ENCODE data around the gene TRMU. TPM values are rescaled to one million over a fixed set of nuclear protein-coding genes. Genes with fewer than 3 reads are reported as not detected.

The TRMU gene
- total and polyA plus RNA-seq, 4 experiments from 2014 or later, result 14.5 to 93.0 (median 48.6) TPM

GRCh38 chr22:46294784-46295183, 40.7 kb upstream of the TRMU start:
- Histone ChIP-seq H3K9me3 (ENCODE audit: control insufficient read depth in 1 of 2, low read length in 2 of 2) (no peaks in the 10 kb centered on the region), H3K27me3 (ENCODE audit: insufficient read depth, low read length) (no peaks in the 10 kb centered on the region), H3K27ac (ENCODE audit: low read depth, low read length) (no peak overlapping the region), H3K36me3 (ENCODE audit: insufficient read depth, low read length) (no peaks in the 10 kb centered on the region), H3K4me3 (ENCODE audit: low read length in 2 of 2) (no peak overlapping the region), H3K4me1 (ENCODE audit: insufficient read depth, low read length) (peaks cover 19% of the 10 kb centered on the region)
- peak overlapping the region in 5 of 8 donors; percentile 37 to 90 (median 60) for H3K4me3 Mint-ChIP-seq
- no peak for DNase-seq
- ChIA-PET POLR2A (ENCODE audit: partially characterized antibody) (interaction anchor here (2.4 to 2.9 kb wide), 2 partner anchors 27 to 259 kb away, joined by 14 to 18 read pairs; partner anchors contain the start of gene TTC38), CTCF (ENCODE audit: partially characterized antibody) (interaction anchor here (0.7 to 2.0 kb wide), 3 partner anchors 18 to 173 kb away, joined by 3 to 22 read pairs (median 4); no protein-coding TSS in a partner anchor)
- peaks cover 6 to 10% of the 10 kb centered on the region in 2 donors for H3K36me3 Mint-ChIP-seq
- peak overlapping the region in 6 of 7 donors; percentile 55 to 87 (median 83) for H3K27ac Mint-ChIP-seq
- H3K9me3 Mint-ChIP-seq, result peaks cover 0 to 2% (median 0%) of the 10 kb centered on the region in 8 donors
- H3K27me3 Mint-ChIP-seq, result no peaks in the 10 kb centered on the region
- H3K4me1 Mint-ChIP-seq, result peaks cover 14 to 26% (median 19%) of the 10 kb centered on the region in 4 donors
- intact Hi-C loops (cut with micrococcal nuclease), result loop anchor here (5.0 kb wide), 1 partner anchor 282 kb away; no protein-coding TSS in a partner anchor

GRCh38 chr22:46295277-46295971, 40.1 kb upstream of the TRMU start:
- H3K4me1 Mint-ChIP-seq, result peaks cover 14 to 26% (median 19%) of the 10 kb centered on the region in 4 donors
- H3K9me3 Mint-ChIP-seq, result peaks cover 0 to 2% (median 0%) of the 10 kb centered on the region in 8 donors
- H3K27me3 ChIP-seq (ENCODE audit: insufficient read depth, low read length), result no peaks in the 10 kb centered on the region
- peaks cover 6 to 10% of the 10 kb centered on the region in 2 donors for H3K36me3 Mint-ChIP-seq
- ChIA-PET POLR2A (ENCODE audit: partially characterized antibody) (interaction anchor here (1.0 to 2.9 kb wide), 12 partner anchors 9 to 259 kb away, joined by 3 to 44 read pairs (median 8); partner anchors contain the start of genes CDPF1, PPARA, TRMU and TTC38), CTCF (ENCODE audit: partially characterized antibody) (interaction anchor here (0.8 to 2.1 kb wide), 11 partner anchors 9 to 289 kb away, joined by 3 to 22 read pairs (median 4); partner anchors contain the start of genes CDPF1 and TRMU)
- no peaks in the 10 kb centered on the region for H3K27me3 Mint-ChIP-seq
- DNase-seq, result no peak
- no peaks in the 10 kb centered on the region for H3K9me3 ChIP-seq (ENCODE audit: control insufficient read depth in 1 of 2, low read length in 2 of 2)
- H3K4me3 ChIP-seq (ENCODE audit: low read length in 2 of 2), result peak overlapping the region; percentile 48 to 63
- peaks cover 19% of the 10 kb centered on the region for H3K4me1 ChIP-seq (ENCODE audit: insufficient read depth, low read length)
- intact Hi-C loops (cut with micrococcal nuclease), result loop anchor here (5.0 kb wide), 1 partner anchor 283 kb away; no protein-coding TSS in a partner anchor
- peak overlapping the region; percentile 81 for H3K27ac ChIP-seq (ENCODE audit: low read depth, low read length)
- no peaks in the 10 kb centered on the region for H3K36me3 ChIP-seq (ENCODE audit: insufficient read depth, low read length)
- peak overlapping the region; percentile 54 to 99 (median 93) for H3K27ac Mint-ChIP-seq
- peak overlapping the region; percentile 79 to 97 (median 91) for H3K4me3 Mint-ChIP-seq

- Histone ChIP-seq H3K36me3 (ENCODE audit: insufficient read depth, low read length) (no peaks in the 10 kb centered on the region), H3K4me1 (ENCODE audit: insufficient read depth, low read length) (peaks cover 19% of the 10 kb centered on the region), H3K9me3 (ENCODE audit: control insufficient read depth in 1 of 2, low read length in 2 of 2) (no peaks in the 10 kb centered on the region), H3K4me3 (ENCODE audit: low read length in 2 of 2) (peak within 1 kb of the TSS; percentile 48 to 63), H3K27me3 (ENCODE audit: insufficient read depth, low read length) (no peaks in the 10 kb centered on the region), H3K27ac (ENCODE audit: low read depth, low read length) (peak within 1 kb of the TSS; percentile 81)
- Mint-ChIP-seq H3K36me3 (peaks cover 6 to 10% of the 10 kb centered on the region in 2 donors), H3K4me1 (peaks cover 14 to 26% (median 19%) of the 10 kb centered on the region in 4 donors), H3K27ac (peak within 1 kb of the TSS; percentile 93 to 99 (median 98)), H3K27me3 (no peaks in the 10 kb centered on the region), H3K4me3 (peak within 1 kb of the TSS; percentile 79 to 97 (median 91)), H3K9me3 (peaks cover 0 to 2% (median 0%) of the 10 kb centered on the region in 8 donors)
- CTCF ChIA-PET (ENCODE audit: partially characterized antibody), result interaction anchor here (0.8 to 2.1 kb wide), 14 partner anchors 8 to 290 kb away, joined by 3 to 22 read pairs (median 4); partner anchors contain the start of genes CDPF1 and TRMU
- POLR2A ChIA-PET (ENCODE audit: partially characterized antibody), result interaction anchor here (0.6 to 2.9 kb wide), 16 partner anchors 10 to 284 kb away, joined by 3 to 44 read pairs (median 4); partner anchors contain the start of genes CDPF1, PPARA, TRMU and TTC38
- DNase-seq, result peak; percentile 94 to 97 (median 97)
- intact Hi-C loops (cut with micrococcal nuclease), result loop anchor here (1.0 to 5.0 kb wide), 5 partner anchors 39 to 284 kb away; partner anchors contain the start of genes CDPF1, PPARA and TRMU
These were observed 39.0 kb upstream of the TRMU start, which contains the start of gene GTSE1 for GRCh38 chr22:46296257-46297150. Gene GTSE1 (plus strand): TSS chr22:46296870. CDS start chr22:46297401, 531 bp downstream.

- Mint-ChIP-seq H3K27ac (peak overlapping the region in 4 of 7 donors; percentile 3 to 85 (median 43)), H3K27me3 (no peaks in the 10 kb centered on the region), H3K4me1 (peaks cover 14 to 26% (median 19%) of the 10 kb centered on the region in 4 donors), H3K9me3 (peaks cover 0 to 2% (median 0%) of the 10 kb centered on the region in 8 donors), H3K36me3 (peaks cover 3 to 10% of the 10 kb centered on the region in 2 donors), H3K4me3 (peak overlapping the region; percentile 75 to 89 (median 82))
- Histone ChIP-seq H3K36me3 (ENCODE audit: insufficient read depth, low read length) (no peaks in the 10 kb centered on the region), H3K27ac (ENCODE audit: low read depth, low read length) (no peak overlapping the region), H3K9me3 (ENCODE audit: control insufficient read depth in 1 of 2, low read length in 2 of 2) (no peaks in the 10 kb centered on the region), H3K27me3 (ENCODE audit: insufficient read depth, low read length) (no peaks in the 10 kb centered on the region), H3K4me1 (ENCODE audit: insufficient read depth, low read length) (peaks cover 19% of the 10 kb centered on the region), H3K4me3 (ENCODE audit: low read length in 2 of 2) (peak overlapping the region; percentile 17 to 63)
- ChIA-PET POLR2A (ENCODE audit: partially characterized antibody) (interaction anchor here (1.3 to 2.9 kb wide), 4 partner anchors 47 to 284 kb away, joined by 3 to 44 read pairs (median 24); partner anchors contain the start of genes CDPF1 and PPARA), CTCF (ENCODE audit: partially characterized antibody) (interaction anchor here (1.7 to 2.1 kb wide), 2 partner anchors 19 to 39 kb away, joined by 6 to 8 read pairs; partner anchors contain the start of gene TRMU)
- intact Hi-C loops (cut with micrococcal nuclease), result loop anchor here (5.0 kb wide), 1 partner anchor 285 kb away; no protein-coding TSS in a partner anchor
- no peak for DNase-seq
These were observed 38.2 kb upstream of the TRMU start for GRCh38 chr22:46297151-46297812.

GRCh38 chr22:46299101-46299500, 36.4 kb upstream of the TRMU start:
- Histone ChIP-seq H3K9me3 (ENCODE audit: control insufficient read depth in 1 of 2, low read length in 2 of 2) (no peaks in the 10 kb centered on the region), H3K27me3 (ENCODE audit: insufficient read depth, low read length) (no peaks in the 10 kb centered on the region), H3K4me3 (ENCODE audit: low read length in 2 of 2) (no peak overlapping the region), H3K27ac (ENCODE audit: low read depth, low read length) (no peak overlapping the region), H3K36me3 (ENCODE audit: insufficient read depth, low read length) (no peaks in the 10 kb centered on the region), H3K4me1 (ENCODE audit: insufficient read depth, low read length) (peaks cover 19% of the 10 kb centered on the region)
- Mint-ChIP-seq H3K27me3 (no peaks in the 10 kb centered on the region), H3K27ac (no peak overlapping the region), H3K4me1 (peaks cover 16 to 26% (median 20%) of the 10 kb centered on the region in 4 donors), H3K4me3 (peak overlapping the region in 4 of 8 donors; percentile 9 to 46 (median 30)), H3K36me3 (peaks cover 0 to 7% of the 10 kb centered on the region in 2 donors), H3K9me3 (no peaks in the 10 kb centered on the region)
- ChIA-PET CTCF (ENCODE audit: partially characterized antibody) (interaction anchor here (0.7 to 1.8 kb wide), 6 partner anchors 11 to 293 kb away, joined by 3 to 5 read pairs (median 4); no protein-coding TSS in a partner anchor), POLR2A (ENCODE audit: partially characterized antibody) (no interaction called here)
- intact Hi-C loops (cut with micrococcal nuclease), result loop anchor here (5.0 kb wide), 1 partner anchor 287 kb away; no protein-coding TSS in a partner anchor
- no peak for DNase-seq

- ChIA-PET POLR2A (ENCODE audit: partially characterized antibody) (no interaction called here), CTCF (ENCODE audit: partially characterized antibody) (interaction anchor here (1.8 kb wide), 1 partner anchor 10 kb away, joined by 4 read pairs; no protein-coding TSS in a partner anchor)
- Mint-ChIP-seq H3K4me1 (peaks cover 12 to 19% (median 15%) of the 10 kb centered on the region in 4 donors), H3K27me3 (no peaks in the 10 kb centered on the region), H3K27ac (peak overlapping the region in 1 of 7 donors; percentile 4), H3K4me3 (no peak overlapping the region), H3K9me3 (no peaks in the 10 kb centered on the region), H3K36me3 (peaks cover 0 to 4% of the 10 kb centered on the region in 2 donors)
- Histone ChIP-seq H3K4me3 (ENCODE audit: low read length in 2 of 2) (no peak overlapping the region), H3K27ac (ENCODE audit: low read depth, low read length) (no peak overlapping the region), H3K9me3 (ENCODE audit: control insufficient read depth in 1 of 2, low read length in 2 of 2) (no peaks in the 10 kb centered on the region), H3K27me3 (ENCODE audit: insufficient read depth, low read length) (no peaks in the 10 kb centered on the region), H3K4me1 (ENCODE audit: insufficient read depth, low read length) (peaks cover 18% of the 10 kb centered on the region), H3K36me3 (ENCODE audit: insufficient read depth, low read length) (no peaks in the 10 kb centered on the region)
- intact Hi-C loops (cut with micrococcal nuclease), result no loop called here
- no peak for DNase-seq
These were observed 35.0 kb upstream of the TRMU start for GRCh38 chr22:46300491-46300890.

All from CD4-positive, alpha-beta memory T cell (primary cell).